A673 (cell line): ENCODE measurements around the gene MALAT1. TPM values are rescaled to one million over a fixed set of nuclear protein-coding genes. Genes with fewer than 3 reads are reported as not detected.
"Not testable (repeated sequence)": the region's sequence is repeated elsewhere in the genome, so short reads cannot be mapped to it uniquely, and the experiment has no call there.

Experiments
- BruUV-seq: library from RNA; stranded (reverse); fragments of 400-500 nt; replicated peaks from 2 replicates; lab custom pipeline; 2021; lab: Mats Ljungman, UMichigan
- CTCF ChIA-PET: fragments of 300-600 bp; sonication (Branson Sonifier 250); formaldehyde crosslinking; loops from one replicate; lab custom pipeline; 2022; ENCODE audit warnings: antibody characterized with exemption; lab: Charles Lee
- POLR2A ChIA-PET: fragments of 300-600 bp; sonication (Branson Sonifier 250); formaldehyde crosslinking; loops from one replicate; lab custom pipeline; 2022; ENCODE audit warnings: antibody characterized with exemption; ENCODE audit not compliant: low non-redundant PET; lab: Charles Lee
- DNase-seq: peaks from one replicate; pipeline ENCODE4 v3.0.0-alpha.2; 2015; ENCODE audit warnings: low spot score
- H3K27ac ChIP-seq: fragments of 200-600 bp; sonication (generic); 2 replicates; pipeline ENCODE4 v1.5.1; 2016; ENCODE audit warnings: mixed run types, low read depth, mild to moderate bottlenecking, mixed read lengths, antibody characterized with exemption, low read length; ENCODE audit not compliant: poor library complexity, severe bottlenecking
- H3K27me3 ChIP-seq: fragments of 200-600 bp; sonication (generic); replicated peaks from 2 replicates; pipeline ENCODE4 v1.6.1; 2017; ENCODE audit warnings: mixed run types, low read depth, mild to moderate bottlenecking, mixed read lengths, antibody characterized with exemption, low read length; ENCODE audit not compliant: insufficient read depth, poor library complexity
- H3K36me3 ChIP-seq: fragments of 200-600 bp; sonication (generic); 2 replicates; pipeline ENCODE4 v1.6.1; 2016; ENCODE audit warnings: mixed run types, mild to moderate bottlenecking, mixed read lengths, antibody characterized with exemption, low read length; ENCODE audit not compliant: insufficient read depth, poor library complexity, severe bottlenecking
- H3K4me1 ChIP-seq: fragments of 200-600 bp; sonication (generic); 2 replicates; pipeline ENCODE4 v1.6.1; 2017; ENCODE audit warnings: mixed run types, mild to moderate bottlenecking, mixed read lengths, antibody characterized with exemption, low read length; ENCODE audit not compliant: insufficient read depth, poor library complexity, severe bottlenecking
- H3K4me3 ChIP-seq: fragments of 200-600 bp; sonication (generic); 2 replicates; pipeline ENCODE4 v1.5.1; 2016; ENCODE audit warnings: low read depth, mixed run types, mild to moderate bottlenecking, mixed read lengths, low read length; ENCODE audit not compliant: poor library complexity, severe bottlenecking
- H3K9me3 ChIP-seq: fragments of 200-600 bp; sonication (generic); 2 replicates; pipeline ENCODE4 v1.6.1; 2016; ENCODE audit warnings: mixed run types, low read depth, mild to moderate bottlenecking, mixed read lengths, antibody characterized with exemption, low read length; ENCODE audit not compliant: poor library complexity, severe bottlenecking
- EZH2 ChIP-seq: fragments of 200-600 bp; sonication (generic); IDR thresholded peaks from 2 replicates; pipeline ENCODE4 v1.6.1; 2017; ENCODE audit warnings: borderline replicate concordance, low read depth, mild to moderate bottlenecking, mixed read lengths, antibody characterized with exemption, low read length; ENCODE audit not compliant: poor library complexity, severe bottlenecking
- intact Hi-C: fragments of 100-400 bp; cut with micrococcal nuclease; formaldehyde crosslinking; loops from one replicate; pipeline ENCODE4 v1.10.0; 2022; ENCODE audit not compliant: unreplicated experiment
- total RNA-seq: library from RNA; stranded (reverse); gene quantifications from 2 replicates; pipeline ENCODE4 v1.2.3, GENCODE V29; 2021
- TF ChIP-seq, protein P1 (sequence below): fragments of 300-800, 200-600 bp; sonication (generic); conservative IDR thresholded peaks from 2 replicates; pipeline ENCODE4 v1.5.1; 2017; ENCODE audit warnings: low read depth, mild to moderate bottlenecking, antibody characterized with exemption, low read length, moderate library complexity, mixed read lengths

MALAT1 gene
- total RNA-seq, 1 experiment from 2014 or later: 4,586 TPM

DNA sequence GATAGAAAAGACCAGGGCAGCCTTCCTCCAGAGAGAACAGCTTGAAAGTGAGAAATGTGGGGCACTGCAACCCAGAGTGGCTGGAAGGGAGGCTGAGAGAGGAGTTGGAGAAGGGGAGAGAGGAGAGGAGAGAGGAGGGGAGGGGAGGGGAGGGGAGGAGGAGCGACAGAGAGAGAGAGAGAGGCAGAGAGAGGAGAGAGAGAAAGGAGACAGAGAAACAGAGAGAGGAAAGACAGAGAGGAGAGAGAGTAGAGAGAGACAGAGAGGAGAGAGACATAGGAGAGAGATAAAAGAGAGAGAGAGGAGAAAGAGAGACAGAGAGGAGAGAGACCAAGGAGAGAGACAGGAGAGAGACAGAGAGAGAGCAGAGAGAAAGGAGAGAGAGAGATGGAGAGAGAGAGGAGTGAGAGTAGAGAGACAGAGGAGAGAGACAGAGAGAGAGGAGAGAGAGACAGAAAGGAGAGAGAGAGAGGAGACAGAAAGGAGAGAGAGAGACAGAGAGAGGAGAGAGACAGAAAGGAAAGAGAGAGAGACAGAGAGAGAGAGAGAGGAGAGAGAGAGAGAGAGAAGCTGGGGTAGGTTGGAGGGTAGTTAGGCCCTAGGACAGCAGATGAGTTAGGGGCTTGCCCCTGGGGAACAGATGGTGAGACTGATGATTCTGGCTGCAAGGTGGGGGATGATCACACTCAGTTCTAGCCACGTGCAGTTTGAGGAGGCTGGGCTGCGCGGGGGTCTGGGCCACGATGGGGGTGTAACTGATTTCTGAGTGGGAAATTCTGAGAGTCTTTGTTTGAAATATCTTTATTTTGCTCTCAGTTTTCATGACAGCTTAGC, 17.5 kb downstream of the MALAT1 start:
- TF ChIP-seq EZH2: no peak
- TF ChIP-seq, protein P1, sequence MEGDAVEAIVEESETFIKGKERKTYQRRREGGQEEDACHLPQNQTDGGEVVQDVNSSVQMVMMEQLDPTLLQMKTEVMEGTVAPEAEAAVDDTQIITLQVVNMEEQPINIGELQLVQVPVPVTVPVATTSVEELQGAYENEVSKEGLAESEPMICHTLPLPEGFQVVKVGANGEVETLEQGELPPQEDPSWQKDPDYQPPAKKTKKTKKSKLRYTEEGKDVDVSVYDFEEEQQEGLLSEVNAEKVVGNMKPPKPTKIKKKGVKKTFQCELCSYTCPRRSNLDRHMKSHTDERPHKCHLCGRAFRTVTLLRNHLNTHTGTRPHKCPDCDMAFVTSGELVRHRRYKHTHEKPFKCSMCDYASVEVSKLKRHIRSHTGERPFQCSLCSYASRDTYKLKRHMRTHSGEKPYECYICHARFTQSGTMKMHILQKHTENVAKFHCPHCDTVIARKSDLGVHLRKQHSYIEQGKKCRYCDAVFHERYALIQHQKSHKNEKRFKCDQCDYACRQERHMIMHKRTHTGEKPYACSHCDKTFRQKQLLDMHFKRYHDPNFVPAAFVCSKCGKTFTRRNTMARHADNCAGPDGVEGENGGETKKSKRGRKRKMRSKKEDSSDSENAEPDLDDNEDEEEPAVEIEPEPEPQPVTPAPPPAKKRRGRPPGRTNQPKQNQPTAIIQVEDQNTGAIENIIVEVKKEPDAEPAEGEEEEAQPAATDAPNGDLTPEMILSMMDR: no peak
- ChIA-PET CTCF (no interaction called here), POLR2A (interaction anchor here (1.9 kb wide), 1 partner anchor 17 kb away, joined by 4 read pairs; the partner anchor contains the start of gene MALAT1)
- no peaks in the 10 kb centered on the region for H3K27me3 ChIP-seq
- BruUV-seq: no TSS peak
- H3K4me1 ChIP-seq: peaks cover 5% of the 10 kb centered on the region
- no peak for DNase-seq
- no peak overlapping the region for H3K4me3 ChIP-seq
- H3K27ac ChIP-seq: peak overlapping the region; percentile 14
- no peaks in the 10 kb centered on the region for H3K36me3 ChIP-seq
- H3K9me3 ChIP-seq: no peaks in the 10 kb centered on the region
- intact Hi-C loops: loop anchor here (10.0 kb wide), 1 partner anchor 312 kb away; no protein-coding TSS in a partner anchor

DNA sequence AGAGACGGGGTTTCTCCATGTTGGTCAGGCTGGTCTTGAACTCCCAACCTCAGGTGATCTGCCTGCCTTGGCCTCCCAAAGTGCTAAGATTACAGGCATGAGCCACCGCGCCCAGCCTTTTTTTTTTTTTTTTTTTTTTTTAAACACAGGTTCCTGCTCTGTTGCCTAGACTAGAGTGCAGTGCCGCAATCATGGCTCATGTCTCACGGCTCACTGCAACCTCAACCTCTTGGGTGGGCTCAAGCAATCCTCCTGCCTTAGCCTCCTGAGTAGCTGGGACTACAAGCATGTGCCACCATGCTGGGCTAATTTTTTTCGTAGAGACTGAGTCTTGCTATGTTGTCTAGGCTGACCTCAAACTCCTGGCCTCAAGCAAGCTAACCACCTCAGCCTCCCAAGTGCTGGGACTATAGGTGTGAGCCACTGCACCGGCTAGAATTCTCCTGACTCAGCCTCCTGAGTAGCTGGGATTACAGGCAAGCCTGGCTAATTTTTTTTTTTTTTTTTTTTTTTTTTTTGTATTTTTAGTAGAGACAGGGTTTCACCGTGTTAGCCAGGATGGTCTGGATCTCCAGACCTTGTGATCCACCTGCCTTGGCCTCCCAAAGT, 20.2 kb downstream of the MALAT1 start:
- H3K9me3 ChIP-seq, H3K4me1 ChIP-seq, POLR2A ChIA-PET, BruUV-seq, DNase-seq, H3K27me3 ChIP-seq, H3K4me3 ChIP-seq, H3K36me3 ChIP-seq, H3K27ac ChIP-seq, CTCF ChIA-PET: not testable (repeated sequence)
- intact Hi-C loops: loop anchor here (10.0 kb wide), 1 partner anchor 314 kb away; no protein-coding TSS in a partner anchor

DNA sequence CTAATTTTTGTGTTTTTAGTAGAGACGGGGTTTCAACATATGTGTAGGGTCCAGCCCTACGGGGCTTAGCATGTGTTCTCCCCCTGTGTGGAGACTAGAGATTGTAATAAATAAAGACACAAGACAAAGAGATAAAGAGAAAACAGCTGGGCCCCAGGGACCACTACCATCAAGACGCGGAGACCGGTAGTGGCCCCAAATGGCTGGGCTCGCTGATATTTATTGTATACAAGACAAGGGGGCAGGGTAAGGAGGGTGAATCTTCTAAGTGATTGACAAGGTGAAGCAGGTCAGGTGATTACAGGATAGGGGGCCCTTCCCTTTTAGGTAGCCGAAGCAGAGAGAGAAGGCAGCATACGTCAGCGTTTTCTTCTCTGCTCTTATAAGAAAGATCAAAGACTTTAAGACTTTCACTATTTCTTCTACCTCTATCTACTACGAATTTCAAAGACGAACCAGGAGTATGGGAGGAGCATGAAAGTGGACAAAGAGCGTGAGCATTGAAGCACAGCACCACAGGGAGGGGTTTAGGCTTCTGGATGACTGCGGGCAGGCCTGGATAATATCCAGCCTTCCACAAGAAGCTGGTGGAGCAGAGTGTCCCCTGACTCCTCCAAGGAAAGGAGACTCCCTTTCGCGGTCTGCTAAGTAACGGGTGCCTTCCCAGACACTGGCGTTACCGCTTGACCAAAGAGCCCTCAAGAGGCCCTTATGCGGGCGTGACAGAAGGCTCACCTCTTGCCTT, 23.1 kb downstream of the MALAT1 start:
- H3K9me3 ChIP-seq, H3K27me3 ChIP-seq, H3K4me3 ChIP-seq, BruUV-seq, CTCF ChIA-PET, POLR2A ChIA-PET, intact Hi-C loops, DNase-seq, H3K27ac ChIP-seq, H3K36me3 ChIP-seq: not testable (repeated sequence)
- H3K4me1 ChIP-seq: peaks cover 14% of the 10 kb centered on the region

DNA sequence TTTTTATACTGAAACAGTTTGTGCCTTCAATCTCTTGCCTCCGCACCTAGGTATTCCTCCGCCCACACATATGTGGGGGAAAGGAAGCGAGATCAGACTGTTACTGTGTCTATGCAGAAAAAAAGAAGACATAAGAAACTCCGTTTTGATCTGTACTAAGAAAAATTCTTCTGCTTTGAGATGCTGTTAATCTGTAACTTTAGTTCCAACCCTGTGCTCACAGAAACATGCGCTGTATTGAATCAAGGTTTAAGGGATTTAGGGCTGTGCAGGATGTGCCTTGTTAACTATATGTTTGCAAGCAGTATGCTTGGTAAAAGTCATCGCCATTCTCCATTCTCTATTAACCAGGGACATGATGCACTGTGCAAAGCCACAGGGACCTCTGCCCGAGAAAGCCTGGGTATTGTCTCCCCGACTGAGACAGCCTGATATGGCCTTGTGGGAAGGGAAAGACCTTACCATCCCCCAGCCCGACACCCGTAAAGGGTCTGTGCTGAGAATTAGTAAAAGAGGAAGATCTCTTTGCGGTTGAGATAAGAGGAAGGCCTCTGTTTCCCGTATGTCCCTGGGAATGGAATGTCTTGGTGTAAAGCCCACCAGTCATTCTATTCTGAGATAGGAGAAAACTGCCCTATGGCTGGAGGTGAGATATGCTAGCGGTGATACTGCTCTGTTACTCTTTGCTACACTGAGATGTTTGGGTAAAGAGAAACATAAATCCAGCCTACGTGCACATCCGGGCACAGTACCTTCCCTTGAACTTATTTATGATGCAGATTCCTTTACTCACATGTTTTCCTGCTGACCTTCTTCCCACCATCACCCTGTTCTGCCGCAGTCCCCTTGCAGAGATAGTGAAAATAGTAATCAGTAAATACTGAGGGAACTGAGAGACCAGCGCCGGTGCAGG, 24.1 kb downstream of the MALAT1 start:
- H3K36me3 ChIP-seq, intact Hi-C loops, H3K9me3 ChIP-seq, H3K27ac ChIP-seq, BruUV-seq, DNase-seq, CTCF ChIA-PET, H3K4me3 ChIP-seq, H3K27me3 ChIP-seq, POLR2A ChIA-PET: not testable (repeated sequence)
- H3K4me1 ChIP-seq: peaks cover 14% of the 10 kb centered on the region

DNA sequence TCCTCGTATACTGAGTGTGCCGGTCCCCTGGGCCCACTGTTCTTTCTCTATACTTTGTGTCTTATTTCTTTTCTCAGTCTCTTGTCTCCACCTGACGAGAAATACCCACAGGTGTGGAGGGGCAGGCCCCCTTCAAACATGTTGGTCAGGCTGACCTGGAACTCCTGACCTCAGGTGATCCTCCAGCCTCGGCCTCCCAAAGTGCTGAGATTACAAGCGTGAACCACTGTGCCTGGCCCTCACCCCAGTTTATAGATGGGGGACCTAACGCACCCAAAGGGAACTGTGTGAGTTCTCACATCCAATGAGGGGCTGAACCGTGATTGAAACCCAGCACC, 24.8 kb downstream of the MALAT1 start:
- H3K27ac ChIP-seq, H3K4me3 ChIP-seq, H3K36me3 ChIP-seq, H3K9me3 ChIP-seq, BruUV-seq, intact Hi-C loops, H3K27me3 ChIP-seq, DNase-seq: not testable (repeated sequence)
- ChIA-PET CTCF (interaction anchor here (0.5 kb wide), 1 partner anchor 23 kb away, joined by 6 read pairs; no protein-coding TSS in a partner anchor), POLR2A (interaction anchor here (0.6 kb wide), 1 partner anchor 350 kb away, joined by 5 read pairs; no protein-coding TSS in a partner anchor)
- peaks cover 14% of the 10 kb centered on the region for H3K4me1 ChIP-seq
